Fibroblast of mammary gland (primary cell): ENCODE measurements around the gene AJM1.
A peak's percentile ranks its signal among the peaks of the same experiment; 100 is the strongest.

Experiments used
- DNase-seq: peaks from one replicate; pipeline ENCODE4 v3.0.0-alpha.2; 2010; ENCODE audit warnings: low read depth
- H3K4me3 ChIP-seq: 2 replicates; pipeline ENCODE4 v1.5.1; 2011; ENCODE audit warnings: low read depth, mild to moderate bottlenecking, low read length, moderate library complexity; ENCODE audit not compliant: control insufficient read depth
- TF ChIP-seq, protein P1 (sequence below): conservative IDR thresholded peaks from 2 replicates; pipeline ENCODE4 v1.5.1; 2011; ENCODE audit warnings: low read depth, low read length, inconsistent platforms; ENCODE audit not compliant: control insufficient read depth, insufficient read depth

Gene AJM1

DNA sequence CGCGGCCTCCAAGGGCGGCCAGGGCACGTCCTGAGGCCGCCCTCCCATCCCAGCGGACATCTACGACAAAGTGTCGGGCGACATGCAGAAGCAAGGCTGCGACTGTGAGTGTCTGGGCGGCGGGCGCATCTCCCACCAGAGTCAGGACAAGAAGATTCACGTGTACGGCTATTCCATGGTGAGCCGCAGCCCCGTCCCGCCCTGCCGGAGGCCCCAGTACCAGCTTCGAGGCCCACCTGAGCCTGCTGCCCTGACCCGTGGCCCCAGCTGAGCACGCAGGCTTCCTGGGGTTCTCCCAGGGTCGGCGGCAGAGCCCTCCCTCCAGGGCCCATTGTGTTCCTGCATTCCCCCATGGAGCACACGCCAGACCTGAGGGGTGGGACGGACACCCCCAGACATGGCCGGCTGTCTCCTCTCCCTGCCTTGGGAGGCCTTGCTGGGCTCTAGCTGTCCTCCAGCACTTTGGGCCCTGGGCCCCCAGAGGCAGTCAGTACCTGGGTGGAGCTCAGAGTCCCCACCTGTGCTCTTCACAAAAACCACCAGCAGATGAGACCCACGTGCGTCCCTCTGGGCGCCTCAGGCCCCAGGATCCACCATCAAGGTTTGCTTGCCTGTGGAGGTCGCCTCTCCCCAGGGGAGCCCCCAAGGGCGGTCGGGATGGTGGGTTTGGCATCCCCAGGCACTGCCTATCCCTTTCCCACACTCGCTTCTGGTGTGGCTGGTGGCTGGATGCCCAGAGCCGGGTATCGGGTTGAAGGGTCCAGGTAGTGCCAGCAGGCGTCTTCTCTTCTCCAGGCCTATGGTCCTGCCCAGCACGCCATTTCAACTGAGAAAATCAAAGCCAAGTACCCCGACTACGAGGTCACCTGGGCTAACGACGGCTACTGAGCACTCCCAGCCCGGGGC lies 7.9 kb downstream of the AJM1 start:
- TF ChIP-seq, protein P1, sequence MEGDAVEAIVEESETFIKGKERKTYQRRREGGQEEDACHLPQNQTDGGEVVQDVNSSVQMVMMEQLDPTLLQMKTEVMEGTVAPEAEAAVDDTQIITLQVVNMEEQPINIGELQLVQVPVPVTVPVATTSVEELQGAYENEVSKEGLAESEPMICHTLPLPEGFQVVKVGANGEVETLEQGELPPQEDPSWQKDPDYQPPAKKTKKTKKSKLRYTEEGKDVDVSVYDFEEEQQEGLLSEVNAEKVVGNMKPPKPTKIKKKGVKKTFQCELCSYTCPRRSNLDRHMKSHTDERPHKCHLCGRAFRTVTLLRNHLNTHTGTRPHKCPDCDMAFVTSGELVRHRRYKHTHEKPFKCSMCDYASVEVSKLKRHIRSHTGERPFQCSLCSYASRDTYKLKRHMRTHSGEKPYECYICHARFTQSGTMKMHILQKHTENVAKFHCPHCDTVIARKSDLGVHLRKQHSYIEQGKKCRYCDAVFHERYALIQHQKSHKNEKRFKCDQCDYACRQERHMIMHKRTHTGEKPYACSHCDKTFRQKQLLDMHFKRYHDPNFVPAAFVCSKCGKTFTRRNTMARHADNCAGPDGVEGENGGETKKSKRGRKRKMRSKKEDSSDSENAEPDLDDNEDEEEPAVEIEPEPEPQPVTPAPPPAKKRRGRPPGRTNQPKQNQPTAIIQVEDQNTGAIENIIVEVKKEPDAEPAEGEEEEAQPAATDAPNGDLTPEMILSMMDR = no peak
- DNase-seq = no peak
- H3K4me3 ChIP-seq = peak overlapping the region; percentile 81

DNA sequence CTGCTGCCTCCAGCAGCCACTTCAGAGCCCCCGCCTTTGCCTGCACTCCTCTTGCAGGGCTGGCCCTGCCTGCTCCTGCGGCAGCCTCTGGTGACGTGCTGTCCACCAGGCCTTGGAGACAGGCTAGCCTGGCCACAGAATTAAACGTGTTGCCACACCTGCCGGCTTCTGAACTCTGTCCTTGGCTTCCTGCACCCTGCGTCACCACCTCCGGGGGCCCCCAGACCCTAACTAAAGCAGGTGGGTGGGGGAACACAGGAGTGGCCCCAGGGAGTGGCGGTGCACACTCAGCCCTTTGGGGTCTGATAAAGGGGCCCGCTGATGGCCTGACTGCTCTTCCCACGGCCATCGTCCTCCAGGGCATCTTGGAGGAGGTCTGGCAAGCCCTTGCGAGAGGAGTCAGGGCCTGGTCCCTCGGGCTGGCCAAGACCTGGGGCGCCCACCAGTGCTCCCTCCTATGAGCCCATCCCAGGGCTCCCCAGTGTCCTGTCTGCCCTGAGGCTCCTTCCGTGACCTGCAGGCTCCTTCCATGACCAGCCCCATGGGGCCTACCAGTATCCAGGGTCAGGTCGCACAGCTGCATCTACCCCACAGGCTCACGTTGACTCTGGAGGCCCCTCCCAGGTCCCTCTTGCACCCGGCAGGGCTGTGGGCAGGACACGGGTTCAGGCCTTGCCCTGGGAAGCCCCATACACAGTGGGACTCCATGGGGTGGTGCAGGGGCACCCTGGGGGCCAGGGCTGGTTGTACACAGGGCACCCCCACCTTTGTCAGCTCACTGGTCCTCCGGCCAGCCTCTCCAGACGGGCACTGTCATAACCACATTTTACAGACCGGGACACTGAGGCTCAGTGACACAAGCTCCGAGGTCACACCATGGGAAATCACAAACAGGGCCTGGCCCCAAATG lies 8.8 kb downstream of the AJM1 start:
- TF ChIP-seq, protein P1 = no peak
- no peak overlapping the region for H3K4me3 ChIP-seq
- DNase-seq = no peak

- TF ChIP-seq, protein P1 = no peak
- H3K4me3 ChIP-seq = no peak within 1 kb of the TSS
Observed at GRCh38 chr9:136851941-136852663, 9.8 kb downstream of the AJM1 start, which contains the start of gene MAMDC4. TSS of gene MAMDC4 (plus strand) at chr9:136852346. CDS start at chr9:136852417, 71 bp downstream.

DNA sequence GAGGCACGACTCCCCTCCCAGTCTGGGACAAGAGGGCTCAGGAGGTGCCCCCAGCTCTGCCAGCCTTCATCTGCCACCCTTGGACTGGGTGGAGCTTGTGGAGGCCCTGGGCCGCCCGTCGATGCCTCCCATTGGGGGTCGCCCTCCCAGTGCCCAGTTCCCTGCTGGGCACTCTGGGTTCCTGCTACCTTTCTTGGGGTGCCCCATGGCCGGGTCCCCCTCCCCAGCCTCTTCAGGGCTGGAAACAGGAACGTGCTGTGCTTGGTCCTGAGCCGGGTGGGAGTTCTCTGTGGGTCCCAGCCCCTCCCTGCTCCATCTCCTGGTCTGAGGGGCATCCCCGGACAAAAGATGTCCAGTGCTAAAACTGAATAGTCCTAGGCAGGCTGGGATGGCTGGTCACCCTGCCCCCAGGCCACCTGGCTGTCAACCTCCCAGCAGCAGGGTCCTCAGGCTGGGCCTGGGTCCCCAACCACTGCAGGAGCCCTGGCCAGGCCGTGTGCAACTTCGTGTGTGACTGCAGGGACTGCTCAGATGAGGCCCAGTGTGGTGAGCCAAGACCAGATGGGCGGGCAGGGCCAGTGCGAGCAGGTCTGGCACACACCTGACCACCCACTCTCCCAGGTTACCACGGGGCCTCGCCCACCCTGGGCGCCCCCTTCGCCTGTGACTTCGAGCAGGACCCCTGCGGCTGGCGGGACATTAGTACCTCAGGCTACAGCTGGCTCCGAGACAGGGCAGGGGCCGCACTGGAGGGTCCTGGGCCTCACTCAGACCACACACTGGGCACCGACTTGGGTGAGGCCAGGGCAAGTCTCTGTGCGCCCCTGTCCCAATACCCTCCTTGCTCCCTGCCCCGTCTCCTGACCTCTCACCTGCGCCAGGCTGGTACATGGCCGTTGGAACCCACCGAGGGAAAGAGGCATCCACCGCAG lies 10.7 kb downstream of the AJM1 start:
- H3K4me3 ChIP-seq = no peak overlapping the region
- no peak for DNase-seq

More at GRCh38 chr9:136851941-136852663, 9.8 kb downstream of the AJM1 start, which contains the start of gene MAMDC4:
- DNase-seq = no peak

GRCh38 chr9:136853596-136854112 lies 11.4 kb downstream of the AJM1 start:
- DNase-seq = no peak
- TF ChIP-seq, protein P1 = no peak
- H3K4me3 ChIP-seq = no peak overlapping the region

More for the DNA sequence above, 10.7 kb downstream of the AJM1 start:
- TF ChIP-seq, protein P1 = no peak
